ENCODE data around the gene EIPR1. TPM values are rescaled to one million over a fixed set of nuclear protein-coding genes. Genes with fewer than 3 reads are reported as not detected.

The EIPR1 gene
- total and polyA plus RNA-seq, 2 donors from 2014 or later: 28.2 to 37.8 TPM

- H3K27ac ChIP-seq (ENCODE audit: low read depth in 2 of 2, low read length in 2 of 2): no peak overlapping the region
- FAIRE-seq: no peak
- H3K9ac ChIP-seq (ENCODE audit: low read length in 3 of 3): no peak overlapping the region
- H3K4me3 ChIP-seq (ENCODE audit: low read length in 3 of 3): no peak overlapping the region
- DNase-seq: no peak
- intact Hi-C loops (cut with DNase I): no loop called here
- no peak for TF ChIP-seq CTCF (IDR thresholded peaks at IDR 0.05; ENCODE audit: borderline replicate concordance, extremely low read depth, insufficient read depth)
- peaks cover 0 to 9% (median 2%) of the 10 kb centered on the region in 3 donors for H3K36me3 ChIP-seq (ENCODE audit: control insufficient read depth in 2 of 3, insufficient read depth in 3 of 3, low read length in 3 of 3)
- no peaks in the 10 kb centered on the region for H3K27me3 ChIP-seq (ENCODE audit: control insufficient read depth, insufficient read depth, low read length)
- no peaks in the 10 kb centered on the region for H3K4me1 ChIP-seq (ENCODE audit: control insufficient read depth in 2 of 3, insufficient read depth in 2 of 3, low read depth in 1 of 3, low read length in 3 of 3)
- H3K9me3 ChIP-seq (ENCODE audit: control insufficient read depth in 2 of 3, insufficient read depth in 1 of 3, low read length in 3 of 3): no peaks in the 10 kb centered on the region
These were observed 169.0 kb downstream of the EIPR1 start for GRCh38 chr2:3208591-3208990.

GRCh38 chr2:3208179-3208578 lies 169.4 kb downstream of the EIPR1 start:
- intact Hi-C loops (cut with DNase I): no loop called here
- Histone ChIP-seq H3K9ac (ENCODE audit: low read length in 3 of 3) (no peak overlapping the region), H3K27ac (ENCODE audit: low read depth in 2 of 2, low read length in 2 of 2) (no peak overlapping the region), H3K4me3 (ENCODE audit: low read length in 3 of 3) (no peak overlapping the region), H3K4me1 (ENCODE audit: control insufficient read depth in 2 of 3, insufficient read depth in 2 of 3, low read depth in 1 of 3, low read length in 3 of 3) (no peaks in the 10 kb centered on the region), H3K27me3 (ENCODE audit: control insufficient read depth, insufficient read depth, low read length) (no peaks in the 10 kb centered on the region), H3K9me3 (ENCODE audit: control insufficient read depth in 2 of 3, insufficient read depth in 1 of 3, low read length in 3 of 3) (no peaks in the 10 kb centered on the region), H3K36me3 (ENCODE audit: control insufficient read depth in 2 of 3, insufficient read depth in 3 of 3, low read length in 3 of 3) (peaks cover 0 to 9% (median 2%) of the 10 kb centered on the region in 3 donors)
- FAIRE-seq (no peak), DNase-seq (no peak)
- no peak for TF ChIP-seq CTCF (IDR thresholded peaks at IDR 0.05; ENCODE audit: borderline replicate concordance, extremely low read depth, insufficient read depth)

GRCh38 chr2:3207091-3207491 lies 170.5 kb downstream of the EIPR1 start:
- intact Hi-C loops (cut with DNase I): no loop called here
- H3K4me3 ChIP-seq (ENCODE audit: low read length in 3 of 3): no peak overlapping the region
- H3K9ac ChIP-seq (ENCODE audit: low read length in 3 of 3): no peak overlapping the region
- H3K4me1 ChIP-seq (ENCODE audit: control insufficient read depth in 2 of 3, insufficient read depth in 2 of 3, low read depth in 1 of 3, low read length in 3 of 3): no peaks in the 10 kb centered on the region
- DNase-seq (no peak), FAIRE-seq (no peak)
- H3K27me3 ChIP-seq (ENCODE audit: control insufficient read depth, insufficient read depth, low read length): no peaks in the 10 kb centered on the region
- no peak overlapping the region for H3K27ac ChIP-seq (ENCODE audit: low read depth in 2 of 2, low read length in 2 of 2)
- TF ChIP-seq CTCF (IDR thresholded peaks at IDR 0.05; ENCODE audit: borderline replicate concordance, extremely low read depth, insufficient read depth): no peak
- no peaks in the 10 kb centered on the region for H3K9me3 ChIP-seq (ENCODE audit: control insufficient read depth in 2 of 3, insufficient read depth in 1 of 3, low read length in 3 of 3)
- peaks cover 0 to 9% (median 2%) of the 10 kb centered on the region in 3 donors for H3K36me3 ChIP-seq (ENCODE audit: control insufficient read depth in 2 of 3, insufficient read depth in 3 of 3, low read length in 3 of 3)

GRCh38 chr2:3205845-3206244 lies 171.8 kb downstream of the EIPR1 start:
- peaks cover 0 to 9% (median 2%) of the 10 kb centered on the region in 3 donors for H3K36me3 ChIP-seq (ENCODE audit: control insufficient read depth in 2 of 3, insufficient read depth in 3 of 3, low read length in 3 of 3)
- FAIRE-seq: no peak
- no peak overlapping the region for H3K9ac ChIP-seq (ENCODE audit: low read length in 3 of 3)
- H3K9me3 ChIP-seq (ENCODE audit: control insufficient read depth in 2 of 3, insufficient read depth in 1 of 3, low read length in 3 of 3): no peaks in the 10 kb centered on the region
- no peak overlapping the region for H3K27ac ChIP-seq (ENCODE audit: low read depth in 2 of 2, low read length in 2 of 2)
- no peaks in the 10 kb centered on the region for H3K4me1 ChIP-seq (ENCODE audit: control insufficient read depth in 2 of 3, insufficient read depth in 2 of 3, low read depth in 1 of 3, low read length in 3 of 3)
- intact Hi-C loops (cut with DNase I): no loop called here
- DNase-seq: no peak
- no peaks in the 10 kb centered on the region for H3K27me3 ChIP-seq (ENCODE audit: control insufficient read depth, insufficient read depth, low read length)
- no peak for TF ChIP-seq CTCF (IDR thresholded peaks at IDR 0.05; ENCODE audit: borderline replicate concordance, extremely low read depth, insufficient read depth)
- H3K4me3 ChIP-seq (ENCODE audit: low read length in 3 of 3): no peak overlapping the region

Measured in kidney (tissue), 14 donors.